GM12878 (cell line): ENCODE data around the gene ASPM.

Source experiments
- CHD1 ChIP-seq: IDR thresholded peaks from 2 replicates; pipeline ENCODE4 v1.6.1; 2012; ENCODE audit warnings: low read depth, low read length, improper control_type of control experiment
- EZH2 ChIP-seq: IDR thresholded peaks from 2 replicates; pipeline ENCODE4 v1.6.1; 2012; ENCODE audit warnings: low read depth, mild to moderate bottlenecking, control low read depth, inconsistent platforms, low read length, borderline replicate concordance; ENCODE audit not compliant: control insufficient read depth
- NFYA ChIP-seq: IDR thresholded peaks from 2 replicates; pipeline ENCODE4 v1.6.1; 2011; ENCODE audit warnings: low read depth, mild to moderate bottlenecking, low read length, improper control_type of control experiment, borderline replicate concordance
- PAX8 ChIP-seq: fragments of 450-650 bp; IDR thresholded peaks from 2 replicates; pipeline ENCODE4 v1.6.1; 2017; ENCODE audit warnings: mild to moderate bottlenecking, moderate library complexity
- POLR2A ChIP-seq: IDR thresholded peaks from 2 replicates; pipeline ENCODE4 v1.6.1; 2011; ENCODE audit warnings: low read depth, mild to moderate bottlenecking, low read length
- SUPT20H ChIP-seq: IDR thresholded peaks from 2 replicates; pipeline ENCODE4 v1.6.1; 2011; ENCODE audit warnings: low read depth, mild to moderate bottlenecking, low read length, moderate library complexity, borderline replicate concordance; ENCODE audit not compliant: control insufficient read depth
- TCF7 ChIP-seq: IDR thresholded peaks from 2 replicates; pipeline ENCODE4 v1.6.1; 2014; ENCODE audit warnings: antibody characterized with exemption, borderline replicate concordance
- TF ChIP-seq, protein P1 (sequence below): fragments of 450-650 bp; IDR thresholded peaks from 2 replicates; pipeline ENCODE4 v1.6.1; 2016; ENCODE audit warnings: mild to moderate bottlenecking, moderate library complexity, borderline replicate concordance
- TF ChIP-seq, protein P2 (sequence below): IDR thresholded peaks from 2 replicates; pipeline ENCODE4 v1.6.1; 2012; ENCODE audit warnings: low read depth, low read length, improper control_type of control experiment

DNA sequence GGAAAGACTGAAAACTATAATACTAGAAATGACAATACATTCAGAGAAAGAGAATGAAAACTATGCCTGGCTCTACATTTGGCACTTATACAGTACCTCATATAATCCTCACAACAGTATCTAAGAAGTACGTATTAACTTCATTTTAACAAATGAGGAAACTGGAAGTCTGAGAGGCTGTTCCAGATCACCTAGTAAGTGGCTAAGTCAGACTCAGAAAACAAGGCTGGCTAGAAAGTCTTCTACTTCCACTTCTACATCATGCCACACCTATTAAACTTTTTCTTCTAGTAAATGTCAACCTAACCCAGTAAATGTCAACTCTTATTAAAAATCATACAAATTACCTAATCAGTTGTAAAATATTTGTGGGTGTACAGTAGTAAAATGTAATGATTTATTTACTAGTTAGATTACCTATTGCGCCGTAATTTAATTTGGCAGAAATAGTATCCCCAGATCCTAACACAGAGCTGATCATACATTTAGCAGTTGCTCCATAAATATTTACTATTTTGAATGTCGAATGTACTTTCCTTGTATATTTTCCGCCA, 36.8 kb upstream of the ASPM start:
- TF ChIP-seq TCF7: no peak
- TF ChIP-seq, protein P1, sequence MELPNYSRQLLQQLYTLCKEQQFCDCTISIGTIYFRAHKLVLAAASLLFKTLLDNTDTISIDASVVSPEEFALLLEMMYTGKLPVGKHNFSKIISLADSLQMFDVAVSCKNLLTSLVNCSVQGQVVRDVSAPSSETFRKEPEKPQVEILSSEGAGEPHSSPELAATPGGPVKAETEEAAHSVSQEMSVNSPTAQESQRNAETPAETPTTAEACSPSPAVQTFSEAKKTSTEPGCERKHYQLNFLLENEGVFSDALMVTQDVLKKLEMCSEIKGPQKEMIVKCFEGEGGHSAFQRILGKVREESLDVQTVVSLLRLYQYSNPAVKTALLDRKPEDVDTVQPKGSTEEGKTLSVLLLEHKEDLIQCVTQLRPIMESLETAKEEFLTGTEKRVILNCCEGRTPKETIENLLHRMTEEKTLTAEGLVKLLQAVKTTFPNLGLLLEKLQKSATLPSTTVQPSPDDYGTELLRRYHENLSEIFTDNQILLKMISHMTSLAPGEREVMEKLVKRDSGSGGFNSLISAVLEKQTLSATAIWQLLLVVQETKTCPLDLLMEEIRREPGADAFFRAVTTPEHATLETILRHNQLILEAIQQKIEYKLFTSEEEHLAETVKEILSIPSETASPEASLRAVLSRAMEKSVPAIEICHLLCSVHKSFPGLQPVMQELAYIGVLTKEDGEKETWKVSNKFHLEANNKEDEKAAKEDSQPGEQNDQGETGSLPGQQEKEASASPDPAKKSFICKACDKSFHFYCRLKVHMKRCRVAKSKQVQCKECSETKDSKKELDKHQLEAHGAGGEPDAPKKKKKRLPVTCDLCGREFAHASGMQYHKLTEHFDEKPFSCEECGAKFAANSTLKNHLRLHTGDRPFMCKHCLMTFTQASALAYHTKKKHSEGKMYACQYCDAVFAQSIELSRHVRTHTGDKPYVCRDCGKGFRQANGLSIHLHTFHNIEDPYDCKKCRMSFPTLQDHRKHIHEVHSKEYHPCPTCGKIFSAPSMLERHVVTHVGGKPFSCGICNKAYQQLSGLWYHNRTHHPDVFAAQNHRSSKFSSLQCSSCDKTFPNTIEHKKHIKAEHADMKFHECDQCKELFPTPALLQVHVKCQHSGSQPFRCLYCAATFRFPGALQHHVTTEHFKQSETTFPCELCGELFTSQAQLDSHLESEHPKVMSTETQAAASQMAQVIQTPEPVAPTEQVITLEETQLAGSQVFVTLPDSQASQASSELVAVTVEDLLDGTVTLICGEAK: no peak
- TF ChIP-seq EZH2: no peak
- TF ChIP-seq NFYA: no peak
- no peak for TF ChIP-seq SUPT20H
- no peak for TF ChIP-seq POLR2A
- TF ChIP-seq, protein P2, sequence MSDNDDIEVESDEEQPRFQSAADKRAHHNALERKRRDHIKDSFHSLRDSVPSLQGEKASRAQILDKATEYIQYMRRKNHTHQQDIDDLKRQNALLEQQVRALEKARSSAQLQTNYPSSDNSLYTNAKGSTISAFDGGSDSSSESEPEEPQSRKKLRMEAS: no peak
- no peak for TF ChIP-seq CHD1
- TF ChIP-seq PAX8: no peak
